GM12874 (cell line): ENCODE results near the gene ABLIM1.

Experiments
- TF ChIP-seq, protein P1 (sequence below): IDR thresholded peaks from 2 replicates; pipeline ENCODE4 v1.5.1; 2011; ENCODE audit warnings: low read depth, mild to moderate bottlenecking, control low read depth, low read length, moderate library complexity; ENCODE audit not compliant: insufficient read depth

ABLIM1 gene

DNA sequence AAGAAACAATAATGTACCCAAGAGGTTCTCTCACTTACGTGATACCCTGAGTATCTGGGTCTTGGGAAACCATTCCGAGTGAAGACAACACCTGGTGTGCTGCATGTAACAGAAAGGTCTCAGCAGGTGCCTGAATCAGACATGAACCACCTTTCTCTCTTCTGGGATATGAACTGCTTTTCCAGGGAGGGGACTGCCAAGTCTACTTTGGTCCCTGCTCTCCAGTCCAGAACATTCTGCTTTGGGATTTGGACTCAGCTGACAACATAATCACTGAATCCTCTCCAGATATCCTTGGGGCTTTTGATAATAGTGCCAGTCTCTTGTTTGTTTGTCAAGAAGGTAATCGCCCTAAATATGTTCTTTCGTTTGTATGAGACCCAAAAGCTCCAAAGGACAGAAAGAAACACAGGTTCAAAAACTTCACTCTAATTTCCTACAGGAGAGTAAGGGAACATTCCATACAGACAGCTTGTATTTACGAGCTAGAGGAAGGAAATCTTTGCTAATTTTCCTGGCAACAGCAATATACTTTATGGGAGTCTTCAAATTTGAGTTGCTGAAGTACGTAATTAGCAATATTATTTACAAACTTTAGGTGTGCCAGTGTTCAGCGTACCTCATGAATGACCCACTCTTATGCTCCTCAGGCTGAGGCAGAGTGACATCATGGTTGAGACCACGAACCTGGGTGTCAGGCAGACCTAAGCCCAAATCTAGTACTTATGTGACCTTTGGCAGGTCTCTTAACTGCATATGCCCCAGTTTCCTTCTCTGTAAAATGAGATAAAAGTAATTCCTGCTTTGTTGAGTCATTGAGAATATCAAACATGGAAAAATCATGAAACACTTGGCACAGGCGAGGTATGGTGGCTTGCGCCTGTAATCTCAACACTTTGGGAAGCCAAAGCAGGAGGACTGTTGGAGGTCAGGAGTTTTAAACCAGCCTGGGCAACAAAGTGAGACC is 5.4 kb downstream of the ABLIM1 start:
- TF ChIP-seq, protein P1, sequence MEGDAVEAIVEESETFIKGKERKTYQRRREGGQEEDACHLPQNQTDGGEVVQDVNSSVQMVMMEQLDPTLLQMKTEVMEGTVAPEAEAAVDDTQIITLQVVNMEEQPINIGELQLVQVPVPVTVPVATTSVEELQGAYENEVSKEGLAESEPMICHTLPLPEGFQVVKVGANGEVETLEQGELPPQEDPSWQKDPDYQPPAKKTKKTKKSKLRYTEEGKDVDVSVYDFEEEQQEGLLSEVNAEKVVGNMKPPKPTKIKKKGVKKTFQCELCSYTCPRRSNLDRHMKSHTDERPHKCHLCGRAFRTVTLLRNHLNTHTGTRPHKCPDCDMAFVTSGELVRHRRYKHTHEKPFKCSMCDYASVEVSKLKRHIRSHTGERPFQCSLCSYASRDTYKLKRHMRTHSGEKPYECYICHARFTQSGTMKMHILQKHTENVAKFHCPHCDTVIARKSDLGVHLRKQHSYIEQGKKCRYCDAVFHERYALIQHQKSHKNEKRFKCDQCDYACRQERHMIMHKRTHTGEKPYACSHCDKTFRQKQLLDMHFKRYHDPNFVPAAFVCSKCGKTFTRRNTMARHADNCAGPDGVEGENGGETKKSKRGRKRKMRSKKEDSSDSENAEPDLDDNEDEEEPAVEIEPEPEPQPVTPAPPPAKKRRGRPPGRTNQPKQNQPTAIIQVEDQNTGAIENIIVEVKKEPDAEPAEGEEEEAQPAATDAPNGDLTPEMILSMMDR, result no peak

GRCh38 chr10:114650831-114651230 is 7.2 kb downstream of the ABLIM1 start:
- TF ChIP-seq, protein P1, result no peak

- TF ChIP-seq, protein P1, result no peak
Observed at GRCh38 chr10:114650266-114650665, 7.8 kb downstream of the ABLIM1 start.

GRCh38 chr10:114649217-114649903 is 8.7 kb downstream of the ABLIM1 start:
- TF ChIP-seq, protein P1, result no peak

GRCh38 chr10:114648368-114648767 is 9.7 kb downstream of the ABLIM1 start:
- TF ChIP-seq, protein P1, result no peak

DNA sequence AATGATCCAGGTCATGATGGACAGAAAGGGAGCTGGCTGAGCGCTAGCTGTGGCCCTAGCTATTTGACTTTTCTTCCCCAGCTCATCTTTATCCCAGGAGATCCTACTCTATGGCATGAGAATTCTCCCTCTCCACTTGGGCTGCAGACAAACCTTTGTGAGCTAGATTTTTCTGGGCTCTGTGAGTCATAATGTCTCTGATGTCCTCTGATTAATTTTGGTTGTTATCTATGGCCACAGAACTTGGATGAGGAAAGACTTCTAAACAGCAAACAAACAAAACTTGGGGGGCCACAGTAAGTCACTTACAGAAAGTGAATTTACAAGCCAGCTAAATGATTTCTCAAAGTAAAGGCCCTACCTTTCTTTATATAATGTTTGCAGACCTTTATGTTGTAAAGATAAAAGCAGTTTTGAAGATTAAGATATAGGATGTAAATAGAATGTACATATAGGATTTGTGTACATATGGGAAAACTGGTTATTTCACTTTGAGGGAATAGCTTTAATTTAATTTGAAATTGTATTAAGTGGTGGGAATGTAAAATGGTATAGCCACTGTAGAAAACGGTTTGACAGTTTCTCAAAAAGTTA is 10.4 kb downstream of the ABLIM1 start:
- TF ChIP-seq, protein P1, result no peak

DNA sequence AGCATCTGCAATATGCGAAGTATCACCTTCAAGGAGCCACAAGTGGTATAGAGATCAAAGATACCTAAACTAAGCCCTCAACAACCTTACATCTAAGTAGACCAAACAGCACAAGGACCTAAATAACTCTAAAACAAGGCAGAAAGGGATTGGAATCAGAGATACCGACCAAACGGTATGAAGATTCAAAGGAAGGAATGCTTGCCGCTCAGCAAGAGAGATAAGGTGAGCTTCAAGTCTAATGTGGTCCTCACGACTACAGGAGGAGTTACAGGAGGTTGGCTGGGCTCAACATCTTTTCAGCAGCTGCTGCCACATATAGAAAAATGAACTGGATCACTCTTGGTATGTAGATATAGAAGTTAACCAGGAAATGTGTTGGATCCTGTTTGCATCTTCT is 11.6 kb downstream of the ABLIM1 start:
- TF ChIP-seq, protein P1, result no peak
